HUES6 (cell line): ENCODE measurements around the gene CYP27C1.

Experiments used
- H3K27ac ChIP-seq: 2 replicates; pipeline ENCODE4 v1.7.0; 2013; ENCODE audit warnings: low read depth, mild to moderate bottlenecking, low read length, inconsistent platforms
- H3K27me3 ChIP-seq: 2 replicates; pipeline ENCODE4 v1.6.1; 2013; ENCODE audit warnings: low read length; ENCODE audit not compliant: control insufficient read depth, insufficient read depth
- H3K36me3 ChIP-seq: 2 replicates; pipeline ENCODE4 v1.6.1; 2013; ENCODE audit warnings: low read length; ENCODE audit not compliant: control insufficient read depth, insufficient read depth
- H3K4me1 ChIP-seq: 2 replicates; pipeline ENCODE4 v1.6.1; 2013; ENCODE audit warnings: low read length; ENCODE audit not compliant: control insufficient read depth, insufficient read depth
- H3K4me3 ChIP-seq: 2 replicates; pipeline ENCODE4 v1.5.1; 2013; ENCODE audit warnings: low read depth, low read length
- H3K9ac ChIP-seq: one replicate; pipeline ENCODE4 v1.6.1; 2013; ENCODE audit warnings: mild to moderate bottlenecking, low read length
- H3K9me3 ChIP-seq: 2 replicates; pipeline ENCODE4 v1.6.1; 2013; ENCODE audit warnings: low read depth, low read length; ENCODE audit not compliant: control insufficient read depth, insufficient read depth

Gene CYP27C1

DNA sequence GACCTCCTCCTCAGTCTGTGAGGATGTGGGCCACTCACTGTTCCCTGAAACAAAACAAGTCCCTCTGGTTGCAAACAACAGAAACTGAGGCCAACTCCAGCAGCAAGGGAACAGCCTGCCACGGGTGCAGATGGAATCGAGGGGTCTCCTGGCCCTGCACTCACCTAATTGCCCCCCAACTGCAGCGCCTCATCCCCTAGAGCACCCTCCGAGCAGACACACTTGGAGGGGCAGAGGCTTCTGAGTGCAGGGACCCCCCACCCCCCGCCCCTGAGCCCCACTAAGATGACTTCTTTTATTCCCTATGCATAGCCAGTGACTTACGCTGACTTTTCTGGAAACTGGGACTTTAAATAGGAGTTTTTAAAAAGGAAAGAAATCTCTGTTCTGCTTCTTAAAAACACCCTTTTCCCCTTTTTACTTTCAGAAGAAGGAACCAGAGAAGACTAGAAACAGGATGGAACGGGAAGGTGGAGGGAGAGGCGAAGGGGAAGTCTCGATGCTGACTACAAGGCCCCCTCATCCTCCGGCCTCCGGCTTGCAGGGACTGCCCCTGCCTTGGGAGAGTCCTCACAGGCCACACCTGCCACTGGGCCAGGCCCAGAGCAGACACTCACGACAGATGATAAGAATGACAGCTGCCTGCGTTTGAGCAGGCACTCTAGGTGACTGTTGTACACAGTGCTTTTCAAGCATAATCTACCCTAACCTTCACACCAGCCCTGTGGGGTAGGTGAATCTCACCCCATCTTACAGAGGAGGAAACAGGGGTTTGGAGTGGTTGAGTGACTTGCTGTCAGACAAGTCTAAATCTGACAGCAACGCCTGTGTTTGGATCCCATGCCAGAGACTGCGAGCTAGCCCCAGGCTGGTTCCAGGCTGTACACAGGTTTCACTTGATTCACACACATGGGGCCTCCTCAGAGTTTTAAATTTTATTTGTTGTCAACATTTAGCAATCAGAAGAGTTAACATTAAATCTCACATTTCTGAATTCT lies 85.0 kb downstream of the CYP27C1 start:
- no peaks in the 10 kb centered on the region for H3K4me1 ChIP-seq
- H3K9ac ChIP-seq: no peak overlapping the region
- no peaks in the 10 kb centered on the region for H3K27me3 ChIP-seq
- H3K27ac ChIP-seq: no peak overlapping the region
- peaks cover 3% of the 10 kb centered on the region; the same call in 1 of the 2 replicates for H3K9me3 ChIP-seq
- H3K4me3 ChIP-seq: no peak overlapping the region
- H3K36me3 ChIP-seq: no peaks in the 10 kb centered on the region

DNA sequence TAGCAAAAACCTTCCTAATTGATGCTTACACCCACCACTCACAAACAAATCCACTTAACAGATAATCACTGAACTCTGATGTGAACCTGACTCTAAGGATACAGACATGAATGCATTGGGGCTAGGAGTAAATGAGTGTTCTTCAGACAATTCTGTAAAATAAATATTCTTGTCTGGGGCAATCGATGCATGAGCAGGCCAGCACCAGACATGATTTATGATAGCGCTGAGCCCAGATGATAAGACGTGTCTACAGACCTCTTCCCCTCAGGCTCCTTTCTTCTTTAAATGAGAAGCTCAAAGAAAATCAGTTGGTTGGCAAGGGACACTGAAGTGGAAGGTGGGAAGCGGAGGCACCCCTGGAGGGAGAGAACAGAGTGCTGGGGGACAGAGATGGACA lies 85.9 kb downstream of the CYP27C1 start:
- H3K36me3 ChIP-seq: no peaks in the 10 kb centered on the region
- no peak overlapping the region for H3K9ac ChIP-seq
- H3K27me3 ChIP-seq: no peaks in the 10 kb centered on the region
- no peak overlapping the region for H3K27ac ChIP-seq
- peaks cover 2% of the 10 kb centered on the region; the same call in 1 of the 2 replicates for H3K9me3 ChIP-seq
- H3K4me3 ChIP-seq: no peak overlapping the region
- H3K4me1 ChIP-seq: no peaks in the 10 kb centered on the region
